Brain pericyte (primary cell): ENCODE results near the gene TUBG1.

Experiments
- DNase-seq: peaks from one replicate; pipeline ENCODE4 v3.0.0-alpha.2; 2012; ENCODE audit warnings: low read depth, low spot score

TUBG1 gene

DNA sequence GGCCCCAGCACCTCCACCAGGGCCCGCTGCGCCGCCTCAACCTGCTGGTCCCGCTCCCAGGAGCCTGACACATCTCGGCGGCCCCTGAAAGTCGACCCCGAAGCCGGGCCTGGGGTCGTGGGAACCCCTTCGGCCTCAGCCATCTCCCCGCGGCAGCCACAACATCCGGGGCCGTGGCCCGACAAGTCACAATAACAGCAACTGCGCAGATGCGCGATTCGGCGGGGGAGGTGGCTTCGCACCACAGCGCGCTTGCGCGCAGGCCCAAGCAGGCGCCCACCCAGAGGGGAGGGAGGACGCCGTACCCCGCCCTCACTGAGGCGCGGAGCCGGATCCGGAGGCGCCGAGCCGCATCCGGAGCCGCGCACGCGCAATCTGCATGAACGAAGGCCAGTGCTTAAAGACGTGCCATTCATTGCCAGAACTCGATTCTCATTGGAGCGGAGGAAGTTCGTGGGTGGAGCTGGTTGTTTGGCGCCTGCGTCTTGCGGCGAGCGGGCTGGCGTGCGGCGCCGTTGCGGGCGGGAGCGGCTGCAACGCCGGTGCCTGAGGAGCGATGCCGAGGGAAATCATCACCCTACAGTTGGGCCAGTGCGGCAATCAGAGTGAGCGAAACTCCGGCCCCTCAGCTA, at the start of gene TUBG1, which contains the start of gene RETREG3:
TUBG1 (plus strand) TSS at position 502 of the 632 bp plus-strand sequence; CDS start at position 557, 55 bp downstream.
RETREG3 (minus strand) TSS at position 193 of the 632 bp plus-strand sequence; CDS start at position 143, 50 bp downstream.
- peak; percentile 99 for DNase-seq

GRCh38 chr17:42560246-42560645, 49.2 kb upstream of the TUBG1 start:
- no peak for DNase-seq

DNA sequence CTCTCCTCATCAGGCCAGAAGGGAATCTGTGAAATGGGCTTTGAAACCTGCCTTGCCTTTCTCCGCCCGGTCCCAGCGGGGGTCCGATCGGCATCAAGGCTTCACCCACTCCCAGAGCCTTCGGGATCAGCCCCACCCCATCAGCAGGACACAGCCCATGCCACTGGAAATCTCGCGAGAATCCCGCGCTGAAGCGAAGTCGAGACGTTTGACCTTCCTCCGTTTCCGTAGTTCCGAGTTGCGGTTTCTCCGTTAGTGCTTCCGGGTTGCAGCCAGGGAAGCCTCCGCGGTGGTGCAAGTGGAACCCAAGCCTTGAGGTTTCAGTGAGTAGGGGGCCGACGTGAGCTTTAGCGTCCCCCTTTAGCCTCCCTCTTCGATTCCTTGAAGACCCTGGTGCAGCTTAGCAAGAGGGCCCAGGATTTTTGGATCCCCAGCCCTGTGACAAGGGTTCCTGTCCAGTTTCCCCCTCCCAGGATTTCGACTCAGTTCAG, 47.5 kb upstream of the TUBG1 start, which contains the start of gene COASY:
COASY (plus strand) TSS at position 252 of the 491 bp plus-strand sequence. CDS start 475 bp downstream, outside the sequence.
- peak; percentile 87 for DNase-seq

DNA sequence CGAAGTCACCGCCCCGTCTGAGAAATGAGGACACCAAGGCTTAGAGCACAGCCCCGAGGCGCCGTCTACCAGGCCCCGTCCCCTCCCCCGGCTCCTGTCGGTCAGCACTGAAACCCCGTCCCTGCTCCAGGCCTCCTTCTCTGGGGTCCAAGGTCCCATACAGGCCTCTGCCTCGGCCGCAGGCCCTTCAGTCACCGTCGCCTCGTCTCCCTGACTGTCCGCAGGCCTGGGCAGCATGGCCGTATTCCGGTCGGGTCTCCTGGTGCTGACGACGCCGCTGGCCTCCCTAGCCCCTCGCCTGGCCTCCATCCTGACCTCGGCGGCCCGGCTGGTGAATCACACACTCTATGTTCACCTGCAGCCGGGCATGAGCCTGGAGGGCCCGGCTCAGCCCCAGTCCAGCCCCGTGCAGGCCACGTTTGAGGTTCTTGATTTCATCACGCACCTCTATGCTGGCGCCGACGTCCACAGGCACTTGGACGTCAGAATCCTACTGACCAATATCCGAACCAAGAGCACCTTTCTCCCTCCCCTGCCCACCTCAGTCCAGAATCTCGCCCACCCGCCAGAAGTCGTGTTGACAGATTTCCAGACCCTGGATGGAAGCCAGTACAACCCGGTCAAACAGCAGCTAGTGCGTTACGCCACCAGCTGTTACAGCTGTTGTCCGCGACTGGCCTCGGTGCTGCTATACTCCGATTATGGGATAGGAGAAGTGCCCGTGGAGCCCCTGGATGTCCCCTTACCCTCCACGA, 46.9 kb upstream of the TUBG1 start:
- DNase-seq, result no peak

- no peak for DNase-seq
These were observed 46.4 kb upstream of the TUBG1 start for GRCh38 chr17:42563143-42563509.

DNA sequence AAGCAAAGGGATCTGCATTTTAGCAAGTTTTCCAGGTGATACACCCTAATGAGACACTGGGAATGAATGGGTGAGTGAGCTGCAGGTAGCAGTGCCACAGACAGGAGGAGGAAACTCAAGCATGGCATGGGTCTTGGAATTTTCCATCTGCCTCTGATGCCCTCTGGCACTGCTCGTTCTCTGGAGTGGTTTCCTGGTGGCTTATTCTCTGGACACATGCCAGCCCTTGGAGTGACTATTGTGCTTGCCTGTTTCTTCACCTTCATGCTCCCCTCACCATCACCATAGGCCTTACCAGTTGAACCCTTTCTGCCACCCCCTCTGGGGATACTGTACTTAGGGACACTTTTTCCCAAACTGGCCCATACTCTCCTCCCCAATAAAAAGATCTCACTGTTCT, 45.9 kb upstream of the TUBG1 start:
- no peak for DNase-seq

DNA sequence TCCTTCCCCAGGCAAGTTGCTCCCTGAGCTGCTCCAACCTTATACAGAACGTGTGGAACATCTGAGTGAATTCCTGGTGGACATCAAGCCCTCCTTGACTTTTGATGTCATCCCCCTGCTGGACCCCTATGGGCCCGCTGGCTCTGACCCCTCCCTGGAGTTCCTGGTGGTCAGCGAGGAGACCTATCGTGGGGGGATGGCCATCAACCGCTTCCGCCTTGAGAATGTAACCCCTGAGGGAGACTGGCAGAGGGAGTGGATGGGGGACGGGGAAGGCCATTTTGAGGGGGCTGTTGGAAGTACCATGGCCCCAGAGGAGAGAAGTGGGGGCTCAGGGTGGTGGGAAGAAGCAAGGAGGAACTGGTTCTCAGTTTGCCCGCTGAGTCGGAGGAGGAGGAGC, 45.5 kb upstream of the TUBG1 start:
- no peak for DNase-seq

DNA sequence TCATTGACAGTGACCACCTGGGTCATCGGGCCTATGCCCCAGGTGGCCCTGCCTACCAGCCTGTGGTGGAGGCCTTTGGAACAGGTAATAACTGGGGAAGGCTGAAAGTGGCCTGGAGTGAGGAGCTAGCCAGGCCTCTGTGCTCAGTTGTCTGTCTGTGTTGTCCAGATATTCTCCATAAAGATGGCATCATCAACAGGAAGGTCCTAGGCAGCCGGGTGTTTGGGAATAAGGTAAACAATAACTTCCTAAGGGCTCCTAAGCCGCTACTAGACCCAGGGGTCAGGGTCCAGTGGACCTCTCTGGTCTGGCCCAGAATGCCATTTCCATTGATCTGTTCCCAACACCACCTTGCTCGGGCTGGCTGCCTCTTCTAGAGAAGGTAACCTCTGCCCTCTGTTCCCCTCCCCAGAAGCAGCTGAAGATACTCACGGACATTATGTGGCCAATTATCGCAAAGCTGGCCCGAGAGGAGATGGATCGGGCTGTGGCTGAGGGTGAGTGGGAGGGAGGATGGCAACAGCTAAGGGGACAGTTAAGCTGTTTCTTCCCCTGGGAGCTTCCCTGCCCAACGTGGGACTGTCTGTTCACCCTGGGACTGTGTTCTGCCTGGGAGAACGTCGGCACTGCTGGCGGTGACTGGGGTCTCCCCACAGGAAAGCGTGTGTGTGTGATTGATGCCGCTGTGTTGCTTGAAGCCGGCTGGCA, 44.5 kb upstream of the TUBG1 start:
- DNase-seq, result no peak

DNA sequence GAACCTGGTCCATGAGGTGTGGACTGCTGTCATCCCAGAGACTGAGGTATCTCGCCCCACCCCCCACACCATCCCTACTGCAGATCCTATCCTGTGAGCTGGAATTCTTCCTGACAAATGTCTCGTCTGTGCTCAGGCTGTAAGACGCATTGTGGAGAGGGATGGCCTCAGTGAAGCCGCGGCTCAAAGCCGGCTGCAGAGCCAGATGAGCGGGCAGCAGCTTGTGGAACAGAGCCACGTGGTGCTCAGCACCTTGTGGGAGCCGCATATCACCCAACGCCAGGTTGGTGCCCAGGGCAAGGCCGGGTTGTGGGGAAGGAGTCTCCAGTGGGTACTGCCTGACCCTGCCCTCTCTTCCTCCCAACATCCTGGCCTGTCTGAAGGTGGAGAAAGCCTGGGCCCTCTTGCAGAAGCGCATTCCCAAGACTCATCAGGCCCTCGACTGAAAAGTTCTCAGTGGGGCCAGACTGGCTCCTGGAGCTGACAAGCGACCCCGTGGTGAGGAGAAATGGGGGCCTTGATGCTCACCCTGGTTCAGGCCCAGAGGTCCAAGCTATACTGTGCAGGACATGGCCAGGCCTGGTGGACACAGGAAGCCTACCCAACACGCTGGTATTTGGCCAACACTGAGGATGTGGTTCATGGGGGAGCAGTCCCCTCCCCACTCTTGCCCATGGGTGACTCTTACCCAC, 43.8 kb upstream of the TUBG1 start:
- DNase-seq, result no peak

- no peak for DNase-seq
These were observed 43.1 kb upstream of the TUBG1 start for GRCh38 chr17:42566215-42566882.

GRCh38 chr17:42566883-42567573, 42.5 kb upstream of the TUBG1 start, which contains the start of gene MLX:
MLX (plus strand) TSS chr17:42567100; CDS start chr17:42567125, 25 bp downstream.
- peak; percentile 72 for DNase-seq

GRCh38 chr17:42568341-42569111, 41.0 kb upstream of the TUBG1 start:
- DNase-seq, result no peak

- no peak for DNase-seq
These were observed 37.9 kb upstream of the TUBG1 start for GRCh38 chr17:42571435-42572225.

GRCh38 chr17:42573095-42573494, 36.4 kb upstream of the TUBG1 start:
- no peak for DNase-seq

GRCh38 chr17:42574463-42574862, 35.0 kb upstream of the TUBG1 start:
- no peak for DNase-seq

DNA sequence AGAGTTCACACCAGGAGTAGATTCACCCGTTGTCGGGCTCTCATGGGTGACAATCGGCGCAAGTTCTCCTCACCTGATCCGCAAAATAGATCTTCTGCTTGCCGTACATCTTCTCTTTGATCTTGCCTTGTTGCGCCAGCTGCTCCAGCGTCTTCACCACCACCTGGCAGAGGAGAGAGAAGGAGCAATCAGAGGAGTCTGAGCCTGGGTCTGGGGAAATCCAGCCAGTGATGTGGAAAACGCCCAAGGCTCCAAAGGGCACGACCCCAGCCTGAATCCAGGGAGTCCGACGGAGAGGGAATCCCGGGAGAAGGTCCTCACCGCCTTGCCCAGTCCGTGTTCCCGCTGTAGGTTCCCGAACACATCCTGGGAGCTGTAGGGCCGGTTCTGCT, 32.3 kb upstream of the TUBG1 start:
- DNase-seq, result no peak

GRCh38 chr17:42577532-42578281, 31.8 kb upstream of the TUBG1 start, which contains the start of gene PSMC3IP:
PSMC3IP (minus strand) TSS chr17:42577729; CDS start chr17:42577686, 43 bp downstream.
- DNase-seq, result peak; percentile 74
